ENCODE data around the gene THSD4. TPM values are rescaled to one million over a fixed set of nuclear protein-coding genes. Genes with fewer than 3 reads are reported as not detected.

The THSD4 gene
- total and polyA plus RNA-seq, 2 of the 8 experiments (the other 6 are each of a cell fraction or from before 2014, with no cell fraction given) = 2.5 to 6.2 TPM

DNA sequence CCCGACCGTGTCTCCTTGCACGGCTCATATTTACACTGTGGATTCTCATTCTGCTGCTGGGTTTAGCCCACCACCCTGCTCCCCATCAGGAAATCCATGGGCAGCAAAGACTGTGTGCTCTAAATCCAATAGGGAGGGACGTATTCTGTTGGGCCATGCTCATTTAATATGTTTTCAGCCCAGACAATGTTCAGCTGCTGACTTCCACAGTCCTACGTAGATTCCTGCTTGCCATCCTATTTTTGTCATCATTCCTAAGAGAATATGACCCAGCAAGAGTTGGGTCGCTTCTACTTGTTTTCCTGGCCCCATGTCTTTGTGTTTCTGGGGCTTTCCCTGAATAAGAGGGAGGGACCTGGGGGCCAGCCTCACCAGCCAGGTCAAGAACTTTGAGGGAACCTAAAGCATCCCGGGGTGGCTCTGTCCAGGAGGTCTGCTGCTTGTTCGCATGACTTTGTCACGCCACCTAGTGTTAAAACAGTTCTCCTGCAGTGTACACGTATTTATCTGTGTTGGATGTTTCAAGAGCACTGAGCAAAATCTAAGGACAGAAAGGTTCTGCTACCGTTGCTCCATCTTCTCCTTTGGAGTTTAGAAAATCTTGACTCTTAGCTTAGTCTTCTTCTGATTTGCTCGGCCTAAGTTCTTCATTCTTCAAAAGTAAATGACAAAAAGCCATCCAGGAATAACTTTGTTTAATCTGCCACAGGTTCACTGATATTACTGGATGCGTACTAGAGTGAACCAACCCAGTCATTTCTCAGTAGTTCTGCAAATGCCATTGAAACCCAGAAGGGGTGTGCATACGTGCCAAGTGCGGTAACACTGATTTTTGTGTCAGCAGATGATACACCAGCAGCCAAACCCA is 615.2 kb downstream of the THSD4 start (continued):
- TF ChIP-seq, protein P1, sequence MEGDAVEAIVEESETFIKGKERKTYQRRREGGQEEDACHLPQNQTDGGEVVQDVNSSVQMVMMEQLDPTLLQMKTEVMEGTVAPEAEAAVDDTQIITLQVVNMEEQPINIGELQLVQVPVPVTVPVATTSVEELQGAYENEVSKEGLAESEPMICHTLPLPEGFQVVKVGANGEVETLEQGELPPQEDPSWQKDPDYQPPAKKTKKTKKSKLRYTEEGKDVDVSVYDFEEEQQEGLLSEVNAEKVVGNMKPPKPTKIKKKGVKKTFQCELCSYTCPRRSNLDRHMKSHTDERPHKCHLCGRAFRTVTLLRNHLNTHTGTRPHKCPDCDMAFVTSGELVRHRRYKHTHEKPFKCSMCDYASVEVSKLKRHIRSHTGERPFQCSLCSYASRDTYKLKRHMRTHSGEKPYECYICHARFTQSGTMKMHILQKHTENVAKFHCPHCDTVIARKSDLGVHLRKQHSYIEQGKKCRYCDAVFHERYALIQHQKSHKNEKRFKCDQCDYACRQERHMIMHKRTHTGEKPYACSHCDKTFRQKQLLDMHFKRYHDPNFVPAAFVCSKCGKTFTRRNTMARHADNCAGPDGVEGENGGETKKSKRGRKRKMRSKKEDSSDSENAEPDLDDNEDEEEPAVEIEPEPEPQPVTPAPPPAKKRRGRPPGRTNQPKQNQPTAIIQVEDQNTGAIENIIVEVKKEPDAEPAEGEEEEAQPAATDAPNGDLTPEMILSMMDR (IDR thresholded peaks at IDR 0.05; ENCODE audit: control extremely low read depth in 1 of 3, insufficient read depth in 1 of 3, low read depth in 1 of 3, low read length in 3 of 3) = peak; percentile 48 to 83 (median 71)
- TF ChIP-seq EGR1 (IDR thresholded peaks at IDR 0.05; ENCODE audit: borderline replicate concordance, low read depth, low read length) (no peak), EP300 (IDR thresholded peaks at IDR 0.05; ENCODE audit: borderline replicate concordance in 1 of 2, low read depth in 2 of 2, low read length in 2 of 2) (no peak), TCF12 (IDR thresholded peaks at IDR 0.05; ENCODE audit: low read depth, low read length) (no peak), EZH2 (IDR thresholded peaks at IDR 0.05; ENCODE audit: low read depth, low read length, severe bottlenecking) (no peak), SP2 (IDR thresholded peaks at IDR 0.05; ENCODE audit: low read length) (no peak), KDM4A (IDR thresholded peaks at IDR 0.05; ENCODE audit: low read depth, low read length, severe bottlenecking) (no peak), ZNF274 (IDR thresholded peaks at IDR 0.05; ENCODE audit: borderline replicate concordance, extremely low read depth, low read length) (no peak), TEAD4 (IDR thresholded peaks at IDR 0.05; ENCODE audit: low read depth, low read length) (no peak)
- TF ChIP-seq, protein P2, sequence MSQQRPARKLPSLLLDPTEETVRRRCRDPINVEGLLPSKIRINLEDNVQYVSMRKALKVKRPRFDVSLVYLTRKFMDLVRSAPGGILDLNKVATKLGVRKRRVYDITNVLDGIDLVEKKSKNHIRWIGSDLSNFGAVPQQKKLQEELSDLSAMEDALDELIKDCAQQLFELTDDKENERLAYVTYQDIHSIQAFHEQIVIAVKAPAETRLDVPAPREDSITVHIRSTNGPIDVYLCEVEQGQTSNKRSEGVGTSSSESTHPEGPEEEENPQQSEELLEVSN (IDR thresholded peaks at IDR 0.05) = no peak

Data from H1 (cell line).